PFSK-1 (cell line): ENCODE measurements around the gene ARHGAP15.

ENCODE experiments used
- FOXP2 ChIP-seq: optimal IDR thresholded peaks from 2 replicates; pipeline ENCODE3; 2011; ENCODE audit warnings: borderline replicate concordance, control low read depth, inconsistent platforms; ENCODE audit not compliant: insufficient read depth; ENCODE audit errors: extremely low read length, extremely low read depth
- POLR2AphosphoS5 ChIP-seq: IDR thresholded peaks from 2 replicates; pipeline ENCODE4 v1.6.1; 2012; ENCODE audit warnings: low read depth, mild to moderate bottlenecking, control low read depth, low read length, moderate library complexity
- REST ChIP-seq, 2 experiments: IDR thresholded peaks; 2 replicates each; pipeline versions ENCODE4 v1.6.1 to v1.8.0; 2011 to 2012; ENCODE audit warnings: low read depth in 2 of 2, low read length in 2 of 2, control low read depth in 1 of 2, inconsistent platforms in 1 of 2, mild to moderate bottlenecking in 1 of 2, moderate library complexity in 1 of 2; ENCODE audit not compliant: insufficient read depth in 1 of 2
- SIN3A ChIP-seq: IDR thresholded peaks from 2 replicates; pipeline ENCODE4 v1.6.1; 2012; ENCODE audit warnings: mild to moderate bottlenecking, low read length, moderate library complexity, borderline replicate concordance; ENCODE audit not compliant: insufficient read depth
- TAF1 ChIP-seq: IDR thresholded peaks from 2 replicates; pipeline ENCODE4 v1.6.1; 2012; ENCODE audit warnings: low read length, control low read depth, borderline replicate concordance; ENCODE audit not compliant: insufficient read depth

- TF ChIP-seq POLR2AphosphoS5 (no peak), REST (IDR thresholded peaks at IDR 0.05; ENCODE audit: insufficient read depth in 1 of 2, low read depth in 2 of 2, low read length in 2 of 2) (no peak), TAF1 (no peak), SIN3A (no peak), FOXP2 (no peak)
These were observed 478.8 kb downstream of the ARHGAP15 start for GRCh38 chr2:143608063-143608423.
